ENCODE measurements around the gene OSR1.

Gene OSR1

GRCh38 chr2:19346983-19347618, 11.3 kb downstream of the OSR1 start:
- DNase-seq (ENCODE audit: low spot score): no peak
- POLR2A ChIA-PET (ENCODE audit: low non-redundant PET): interaction anchor here (0.6 kb wide), 1 partner anchor 549 kb away, joined by 5 read pairs; no protein-coding TSS in a partner anchor
- TF ChIP-seq CTCF (conservative IDR thresholded peaks at IDR 0.05; ENCODE audit: low read depth): no peak
- CTCF ChIA-PET: no interaction called here
- peak overlapping the region; percentile 90 for H3K27ac ChIP-seq

DNA sequence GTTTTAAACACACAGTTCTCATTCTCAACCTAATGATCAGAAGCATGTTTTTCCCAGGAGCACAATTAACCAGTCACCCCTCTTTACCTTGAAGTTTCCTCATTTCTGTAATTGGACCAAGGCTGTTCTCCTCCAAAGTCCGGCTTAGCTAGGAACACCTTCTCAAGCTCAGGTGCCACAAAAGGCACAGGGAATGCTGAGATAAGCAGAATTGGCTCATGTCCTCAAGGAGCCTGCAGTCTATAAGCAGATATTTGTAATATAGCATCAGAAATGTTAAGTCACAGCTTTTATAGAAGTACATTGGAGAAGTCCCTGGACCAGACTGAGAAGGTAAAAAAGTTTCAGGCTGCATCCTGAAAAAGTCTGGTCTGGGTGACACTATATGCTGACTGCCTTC, 20.7 kb downstream of the OSR1 start:
- ChIA-PET POLR2A (ENCODE audit: low non-redundant PET) (no interaction called here), CTCF (interaction anchor here (0.6 to 0.7 kb wide), 2 partner anchors 88 to 835 kb away, joined by 3 to 6 read pairs; no protein-coding TSS in a partner anchor)
- no peak for DNase-seq (ENCODE audit: low spot score)
- no peak overlapping the region for H3K27ac ChIP-seq
- no peak for TF ChIP-seq CTCF (conservative IDR thresholded peaks at IDR 0.05; ENCODE audit: low read depth)

DNA sequence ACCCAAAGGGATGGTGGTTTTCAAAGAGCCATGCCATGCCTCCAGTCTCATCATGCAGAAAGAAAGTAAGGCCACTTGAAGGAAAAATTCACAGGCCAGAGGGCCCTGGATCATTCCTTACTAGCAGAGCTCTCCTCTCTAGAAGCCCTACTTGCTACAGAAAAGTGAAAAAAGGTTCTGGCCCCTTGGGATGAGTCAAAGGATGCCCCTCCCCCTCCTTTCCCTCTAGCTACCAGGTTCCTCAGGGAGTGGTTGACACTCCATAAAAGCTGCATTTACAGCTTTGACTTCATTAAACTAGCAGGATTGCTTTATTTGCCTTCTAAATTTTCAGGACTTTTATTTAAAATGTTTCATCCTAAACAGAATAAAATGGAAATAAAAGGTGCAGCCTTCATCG, 21.2 kb downstream of the OSR1 start:
- no peak overlapping the region for H3K27ac ChIP-seq
- DNase-seq (ENCODE audit: low spot score): no peak
- ChIA-PET CTCF (interaction anchor here (0.6 kb wide), 1 partner anchor 12 kb away, joined by 3 read pairs; no protein-coding TSS in a partner anchor), POLR2A (ENCODE audit: low non-redundant PET) (interaction anchor here (0.5 kb wide), 1 partner anchor 43 kb away, joined by 3 read pairs; no protein-coding TSS in a partner anchor)
- no peak for TF ChIP-seq CTCF (conservative IDR thresholded peaks at IDR 0.05; ENCODE audit: low read depth)

GRCh38 chr2:19336781-19337180, 21.6 kb downstream of the OSR1 start:
- no peak for TF ChIP-seq CTCF (conservative IDR thresholded peaks at IDR 0.05; ENCODE audit: low read depth)
- DNase-seq (ENCODE audit: low spot score): no peak
- ChIA-PET CTCF (interaction anchor here (0.6 kb wide), 1 partner anchor 11 kb away, joined by 3 read pairs; no protein-coding TSS in a partner anchor), POLR2A (ENCODE audit: low non-redundant PET) (interaction anchor here (0.5 kb wide), 1 partner anchor 43 kb away, joined by 3 read pairs; no protein-coding TSS in a partner anchor)
- no peak overlapping the region for H3K27ac ChIP-seq

DNA sequence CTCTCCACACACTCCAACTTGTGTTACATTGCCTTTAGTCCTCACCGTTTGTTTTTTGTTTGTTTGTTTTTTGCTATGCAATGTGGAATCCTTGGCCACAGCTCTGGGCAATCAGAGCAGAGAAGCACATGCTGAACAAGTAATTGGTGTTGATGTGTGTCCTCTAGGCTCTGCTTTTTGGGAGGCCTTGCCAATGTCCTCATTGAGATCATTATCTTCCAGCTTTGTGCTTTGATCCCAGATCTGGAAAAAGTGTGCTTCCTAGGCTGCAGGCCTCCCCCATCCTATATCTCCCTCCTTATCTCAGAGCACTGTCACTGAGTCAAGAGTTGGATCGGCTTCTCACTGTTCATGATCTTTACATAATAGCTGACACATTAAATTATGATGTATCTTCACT, 25.9 kb downstream of the OSR1 start:
- DNase-seq (ENCODE audit: low spot score): no peak
- ChIA-PET POLR2A (ENCODE audit: low non-redundant PET) (no interaction called here), CTCF (no interaction called here)
- no peak overlapping the region for H3K27ac ChIP-seq
- TF ChIP-seq CTCF (conservative IDR thresholded peaks at IDR 0.05; ENCODE audit: low read depth): no peak

DNA sequence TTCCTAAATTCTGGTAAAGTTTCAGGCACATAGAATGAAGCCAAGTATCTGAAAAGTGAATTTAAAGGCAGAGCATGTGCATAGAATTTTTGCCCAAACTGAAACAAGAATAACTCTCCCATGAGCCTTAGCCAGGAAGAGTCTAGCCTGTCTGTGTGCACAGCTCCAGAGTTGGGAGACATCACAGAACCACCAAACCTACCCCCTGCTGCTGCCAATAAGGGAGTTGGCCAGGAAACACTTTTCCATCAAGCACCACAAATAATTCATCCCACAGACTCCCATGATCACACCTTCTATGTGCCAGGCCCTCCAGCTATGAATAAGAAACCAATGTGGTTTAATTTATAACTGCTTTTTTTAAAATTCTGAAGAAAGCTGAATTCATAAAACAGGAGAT, 27.0 kb downstream of the OSR1 start:
- no peak for TF ChIP-seq CTCF (conservative IDR thresholded peaks at IDR 0.05; ENCODE audit: low read depth)
- ChIA-PET POLR2A (ENCODE audit: low non-redundant PET) (no interaction called here), CTCF (no interaction called here)
- H3K27ac ChIP-seq: no peak overlapping the region
- DNase-seq (ENCODE audit: low spot score): no peak

Measured in RWPE1 (cell line).